ENCODE data around the gene HOTAIR. TPM values are rescaled to one million over a fixed set of nuclear protein-coding genes. Genes with fewer than 3 reads are reported as not detected.

HOTAIR gene
- total RNA-seq, 1 donor from 2014 or later, result not detected

- Mint-ChIP-seq H3K9me3 (ENCODE audit: low read depth) (no peaks in the 10 kb centered on the region), H3K4me3 (ENCODE audit: low read depth) (no peak overlapping the region), H3K4me1 (ENCODE audit: low read depth) (no peaks in the 10 kb centered on the region), H3K27me3 (peaks cover 93% of the 10 kb centered on the region), H3K36me3 (ENCODE audit: insufficient read depth) (no peaks in the 10 kb centered on the region), H3K27ac (no peak overlapping the region)
- TF ChIP-seq CTCF (IDR thresholded peaks at IDR 0.05; ENCODE audit: unreplicated experiment), result no peak
- DNase-seq (ENCODE audit: low spot score, unreplicated experiment), result no peak
Measured at GRCh38 chr12:53973236-53974042, 1.3 kb downstream of the HOTAIR start.

- no peak for DNase-seq (ENCODE audit: low spot score, unreplicated experiment)
- no peaks in the 10 kb centered on the region for H3K9me3 Mint-ChIP-seq (ENCODE audit: low read depth)
- H3K27me3 Mint-ChIP-seq, result peaks cover 93% of the 10 kb centered on the region
- H3K36me3 Mint-ChIP-seq (ENCODE audit: insufficient read depth), result no peaks in the 10 kb centered on the region
- no peak for TF ChIP-seq CTCF (IDR thresholded peaks at IDR 0.05; ENCODE audit: unreplicated experiment)
- no peaks in the 10 kb centered on the region for H3K4me1 Mint-ChIP-seq (ENCODE audit: low read depth)
- no peak within 1 kb of the TSS for H3K27ac Mint-ChIP-seq
- no peak within 1 kb of the TSS for H3K4me3 Mint-ChIP-seq (ENCODE audit: low read depth)
Measured at GRCh38 chr12:53972722-53973235, 2.0 kb downstream of the HOTAIR start, which contains the start of gene HOXC11. HOXC11 (plus strand) TSS chr12:53973126; CDS start chr12:53973242, 116 bp downstream.

- Mint-ChIP-seq H3K27me3 (peaks cover 93% of the 10 kb centered on the region), H3K36me3 (ENCODE audit: insufficient read depth) (no peaks in the 10 kb centered on the region), H3K9me3 (ENCODE audit: low read depth) (no peaks in the 10 kb centered on the region), H3K4me3 (ENCODE audit: low read depth) (no peak overlapping the region), H3K4me1 (ENCODE audit: low read depth) (no peaks in the 10 kb centered on the region), H3K27ac (no peak overlapping the region)
- no peak for TF ChIP-seq CTCF (IDR thresholded peaks at IDR 0.05; ENCODE audit: unreplicated experiment)
- DNase-seq (ENCODE audit: low spot score, unreplicated experiment), result no peak
Measured at GRCh38 chr12:53972152-53972702, 2.5 kb downstream of the HOTAIR start.

- no peak for DNase-seq (ENCODE audit: low spot score, unreplicated experiment)
- no peak for TF ChIP-seq CTCF (IDR thresholded peaks at IDR 0.05; ENCODE audit: unreplicated experiment)
- Mint-ChIP-seq H3K4me3 (ENCODE audit: low read depth) (no peak overlapping the region), H3K27me3 (peaks cover 93% of the 10 kb centered on the region), H3K4me1 (ENCODE audit: low read depth) (no peaks in the 10 kb centered on the region), H3K9me3 (ENCODE audit: low read depth) (no peaks in the 10 kb centered on the region), H3K27ac (no peak overlapping the region), H3K36me3 (ENCODE audit: insufficient read depth) (no peaks in the 10 kb centered on the region)
Measured at GRCh38 chr12:53971686-53972085, 3.1 kb downstream of the HOTAIR start.

- no peaks in the 10 kb centered on the region for H3K36me3 Mint-ChIP-seq (ENCODE audit: insufficient read depth)
- H3K27ac Mint-ChIP-seq, result no peak overlapping the region
- H3K9me3 Mint-ChIP-seq (ENCODE audit: low read depth), result no peaks in the 10 kb centered on the region
- no peak overlapping the region for H3K4me3 Mint-ChIP-seq (ENCODE audit: low read depth)
- no peak for TF ChIP-seq CTCF (IDR thresholded peaks at IDR 0.05; ENCODE audit: unreplicated experiment)
- H3K4me1 Mint-ChIP-seq (ENCODE audit: low read depth), result no peaks in the 10 kb centered on the region
- peaks cover 93% of the 10 kb centered on the region for H3K27me3 Mint-ChIP-seq
- no peak for DNase-seq (ENCODE audit: low spot score, unreplicated experiment)
Measured at GRCh38 chr12:53971129-53971528, 3.6 kb downstream of the HOTAIR start.

Data from progenitor cell of endocrine pancreas (in vitro differentiated cells).